Stomach (tissue), 9 donors: ENCODE results near the gene SDK2. TPM values are rescaled to one million over a fixed set of nuclear protein-coding genes. Genes with fewer than 3 reads are reported as not detected.

Experiments used
- DNase-seq, 2 donors: peaks; one replicate each; pipeline versions ENCODE4 v3.0.0 to v3.0.0-alpha.2; 2013 to 2019
- H3K27ac ChIP-seq, 5 donors: fragments of 200-600 bp in 4 of 5; sonication (generic) in 4 of 5; one replicate each; pipeline ENCODE4 v1.5.1; 2013 to 2019; ENCODE audit warnings: mild to moderate bottlenecking in 1 of 5, moderate library complexity in 1 of 5
- H3K27me3 ChIP-seq, 3 donors: fragments of 200-600 bp; sonication (generic); one replicate each; pipeline ENCODE4 v1.5.1; 2017 to 2019; ENCODE audit warnings: mixed run types in 1 of 3
- H3K36me3 ChIP-seq, 4 donors: fragments of 200-600 bp; sonication (generic); 1 replicate in 3 of 4; 2 replicates in 1 of 4; pipeline ENCODE4 v1.5.1; 2016 to 2019
- H3K4me1 ChIP-seq, 4 donors: fragments of 200-600 bp; sonication (generic); one replicate each; pipeline ENCODE4 v1.5.1; 2016 to 2019
- H3K4me3 ChIP-seq, 4 donors: fragments of 200-600 bp; sonication (generic) in 3 of 4; one replicate each; pipeline ENCODE4 v1.5.1; 2016 to 2019; ENCODE audit warnings: mild to moderate bottlenecking in 1 of 4
- H3K9me3 ChIP-seq, 4 donors: fragments of 200-600 bp; sonication (generic); one replicate each; pipeline ENCODE4 v1.5.1; 2016 to 2019
- CTCF ChIP-seq, 7 experiments: fragments of 450-650 bp in 4 of 7; fragments of 200-600 bp in 3 of 7; sonication (generic) in 3 of 7; IDR thresholded peaks; one replicate each; pipeline ENCODE4 v1.5.1; 2016 to 2019; ENCODE audit warnings: antibody characterized with exemption in 7 of 7, control low read depth in 2 of 7, mild to moderate bottlenecking in 1 of 7
- EP300 ChIP-seq: sonication (generic); formaldehyde crosslinking; IDR thresholded peaks from one replicate; pipeline ENCODE4 v1.6.1; 2017; ENCODE audit warnings: antibody characterized with exemption
- POLR2A ChIP-seq, 4 donors: fragments of 450-650 bp; IDR thresholded peaks; one replicate each; pipeline ENCODE4 v1.6.1; 2016; ENCODE audit warnings: antibody characterized with exemption in 4 of 4, control low read depth in 2 of 4, mild to moderate bottlenecking in 1 of 4, moderate library complexity in 1 of 4
- POLR2AphosphoS5 ChIP-seq, 3 donors: sonication (generic); formaldehyde crosslinking; IDR thresholded peaks; one replicate each; pipeline ENCODE4 v1.6.1; 2016; ENCODE audit warnings: antibody characterized with exemption in 3 of 3
- WGBS, 5 donors: extraction: QIAGEN DNeasy Blood & Tissue Kit in 3 of 5; methylation state at CpG; one replicate each; pipeline versions ENCODE4 v1.1.5 to v1.1.7; 2013 to 2018; 5-methylcytosine and 5-hydroxymethylcytosine counted together
- intact Hi-C: fragments of 100-400 bp; cut with DNase I; formaldehyde crosslinking; loops from one replicate; pipeline ENCODE4 v1.15.1; 2023; ENCODE audit warnings: low total_unique reads
- polyA plus RNA-seq, 3 donors: library from polyadenylated mRNA; stranded (reverse); fragments of 200-250 nt; gene quantifications; one replicate each; pipeline ENCODE4 v1.2.3, GENCODE V29; 2013
- total RNA-seq, 5 donors: library from RNA; depleted of rRNA; stranded (reverse); fragments of >200 nt; gene quantifications; one replicate each; pipeline versions ENCODE4 v1.1.0 to v1.2.3, GENCODE V29; 2014 to 2016
- donor health status: healthy with polysubstance abuse.
- donor health status: Bipolar disorder and iron deficiency.
- donor health status: healthy.

SDK2 gene
- total and polyA plus RNA-seq, 8 donors, result under 0.01 to 9.6 (median 0.44) TPM; not detected in 1

GRCh38 chr17:73399056-73399455 lies 245.2 kb downstream of the SDK2 start:
- TF ChIP-seq POLR2A (IDR thresholded peaks at IDR 0.05) (no peak), EP300 (no peak), CTCF (IDR thresholded peaks at IDR 0.05) (no peak), POLR2AphosphoS5 (IDR thresholded peaks at IDR 0.05) (no peak)
- Histone ChIP-seq H3K27me3 (no peaks in the 10 kb centered on the region), H3K36me3 (no peaks in the 10 kb centered on the region), H3K27ac (no peak overlapping the region), H3K4me1 (no peaks in the 10 kb centered on the region), H3K9me3 (no peaks in the 10 kb centered on the region), H3K4me3 (no peak overlapping the region)
- intact Hi-C loops, result no loop called here
- no peak for DNase-seq
- WGBS, 5 donors, result 83 to 93% (median 88%) methylated on average over 11 of the region's 11 CpGs

GRCh38 chr17:73397856-73398540 lies 246.2 kb downstream of the SDK2 start:
- Histone ChIP-seq H3K4me3 (no peak overlapping the region), H3K4me1 (no peaks in the 10 kb centered on the region), H3K9me3 (no peaks in the 10 kb centered on the region), H3K27me3 (no peaks in the 10 kb centered on the region), H3K36me3 (no peaks in the 10 kb centered on the region), H3K27ac (no peak overlapping the region)
- DNase-seq, result no peak
- TF ChIP-seq EP300, result no peak
- TF ChIP-seq POLR2A (IDR thresholded peaks at IDR 0.05), result no peak
- TF ChIP-seq CTCF (IDR thresholded peaks at IDR 0.05), result no peak
- TF ChIP-seq POLR2AphosphoS5 (IDR thresholded peaks at IDR 0.05), result no peak
- WGBS, 5 donors, result 86 to 92% (median 90%) methylated on average over 16 to 17 of the region's 17 CpGs
- intact Hi-C loops, result no loop called here

- H3K27me3 ChIP-seq, result no peaks in the 10 kb centered on the region
- no peaks in the 10 kb centered on the region for H3K4me1 ChIP-seq
- no peaks in the 10 kb centered on the region for H3K36me3 ChIP-seq
- no peak for DNase-seq
- intact Hi-C loops, result no loop called here
- no peak overlapping the region for H3K27ac ChIP-seq
- TF ChIP-seq CTCF (IDR thresholded peaks at IDR 0.05) (no peak), POLR2AphosphoS5 (IDR thresholded peaks at IDR 0.05) (no peak), POLR2A (IDR thresholded peaks at IDR 0.05) (no peak), EP300 (no peak)
- no peak overlapping the region for H3K4me3 ChIP-seq
- WGBS, 5 donors, result 80 to 91% (median 83%) methylated on average over 15 to 17 of the region's 17 CpGs
- no peaks in the 10 kb centered on the region for H3K9me3 ChIP-seq
These were observed 246.9 kb downstream of the SDK2 start for GRCh38 chr17:73397278-73397826.

GRCh38 chr17:73396431-73397277 lies 247.6 kb downstream of the SDK2 start:
- WGBS, 5 donors, result 55 to 72% (median 60%) methylated on average over 19 to 21 of the region's 21 CpGs
- no peaks in the 10 kb centered on the region for H3K9me3 ChIP-seq
- no peaks in the 10 kb centered on the region for H3K4me1 ChIP-seq
- intact Hi-C loops, result no loop called here
- no peaks in the 10 kb centered on the region for H3K36me3 ChIP-seq
- H3K27ac ChIP-seq, result no peak overlapping the region
- no peak overlapping the region for H3K4me3 ChIP-seq
- TF ChIP-seq POLR2AphosphoS5 (IDR thresholded peaks at IDR 0.05) (no peak), POLR2A (IDR thresholded peaks at IDR 0.05) (no peak), EP300 (no peak), CTCF (IDR thresholded peaks at IDR 0.05) (no peak)
- DNase-seq, result no peak
- H3K27me3 ChIP-seq, result no peaks in the 10 kb centered on the region
